Measurements from ENCODE around the gene FCHSD2. TPM values are rescaled to one million over a fixed set of nuclear protein-coding genes. Genes with fewer than 3 reads are reported as not detected.

The FCHSD2 gene
- total RNA-seq, 4 donors from 2014 or later, result 6.7 to 95.7 (median 10.2) TPM

GRCh38 chr11:72844356-72844755 is 297.8 kb downstream of the FCHSD2 start:
- no peaks in the 10 kb centered on the region for H3K27me3 ChIP-seq
- H3K27ac ChIP-seq, result no peak overlapping the region
- peaks cover 0 to 31% (median 0%) of the 10 kb centered on the region in 3 donors for H3K36me3 ChIP-seq
- no peaks in the 10 kb centered on the region for H3K4me1 ChIP-seq
- TF ChIP-seq CTCF (IDR thresholded peaks at IDR 0.05) (no peak), POLR2A (IDR thresholded peaks at IDR 0.05) (no peak)
- no peak overlapping the region for H3K4me3 ChIP-seq
- no peaks in the 10 kb centered on the region for H3K9me3 ChIP-seq
- DNase-seq, result no peak

GRCh38 chr11:72842653-72843330 is 299.3 kb downstream of the FCHSD2 start:
- TF ChIP-seq CTCF (IDR thresholded peaks at IDR 0.05), result no peak
- no peak for TF ChIP-seq POLR2A (IDR thresholded peaks at IDR 0.05)
- Histone ChIP-seq H3K9me3 (no peaks in the 10 kb centered on the region), H3K27me3 (no peaks in the 10 kb centered on the region), H3K36me3 (peaks cover 0 to 31% (median 0%) of the 10 kb centered on the region in 3 donors), H3K27ac (no peak overlapping the region), H3K4me3 (no peak overlapping the region), H3K4me1 (no peaks in the 10 kb centered on the region)
- no peak for DNase-seq

DNA sequence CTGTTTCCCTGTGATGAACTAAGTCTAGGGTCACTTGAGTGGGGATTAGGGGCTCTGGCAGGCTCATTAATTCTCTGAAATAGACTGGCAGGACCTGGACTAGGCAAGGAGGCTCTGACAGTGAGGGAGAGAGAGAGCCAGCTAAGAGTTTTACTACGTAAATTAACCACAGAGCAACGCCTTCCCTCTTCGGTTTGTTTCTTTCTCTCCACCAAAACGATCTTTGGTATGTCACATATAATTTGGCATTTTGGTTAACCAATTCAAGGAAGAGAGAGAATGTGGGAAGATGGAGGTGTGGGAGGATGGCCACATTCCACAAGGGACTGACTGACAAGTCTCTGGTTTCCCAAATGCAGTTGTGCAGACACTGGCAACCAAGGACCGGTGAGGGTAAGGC is 300.0 kb downstream of the FCHSD2 start:
- Histone ChIP-seq H3K4me1 (no peaks in the 10 kb centered on the region), H3K36me3 (peaks cover 0 to 31% (median 0%) of the 10 kb centered on the region in 3 donors), H3K27ac (no peak overlapping the region), H3K4me3 (no peak overlapping the region), H3K27me3 (no peaks in the 10 kb centered on the region), H3K9me3 (no peaks in the 10 kb centered on the region)
- DNase-seq, result no peak
- TF ChIP-seq POLR2A (IDR thresholded peaks at IDR 0.05) (no peak), CTCF (IDR thresholded peaks at IDR 0.05) (no peak)

GRCh38 chr11:72841397-72841796 is 300.7 kb downstream of the FCHSD2 start:
- TF ChIP-seq CTCF (IDR thresholded peaks at IDR 0.05) (no peak), POLR2A (IDR thresholded peaks at IDR 0.05) (no peak)
- Histone ChIP-seq H3K4me1 (no peaks in the 10 kb centered on the region), H3K27me3 (no peaks in the 10 kb centered on the region), H3K36me3 (peaks cover 0 to 31% (median 0%) of the 10 kb centered on the region in 3 donors), H3K27ac (no peak overlapping the region), H3K9me3 (no peaks in the 10 kb centered on the region), H3K4me3 (no peak overlapping the region)
- DNase-seq, result no peak

DNA sequence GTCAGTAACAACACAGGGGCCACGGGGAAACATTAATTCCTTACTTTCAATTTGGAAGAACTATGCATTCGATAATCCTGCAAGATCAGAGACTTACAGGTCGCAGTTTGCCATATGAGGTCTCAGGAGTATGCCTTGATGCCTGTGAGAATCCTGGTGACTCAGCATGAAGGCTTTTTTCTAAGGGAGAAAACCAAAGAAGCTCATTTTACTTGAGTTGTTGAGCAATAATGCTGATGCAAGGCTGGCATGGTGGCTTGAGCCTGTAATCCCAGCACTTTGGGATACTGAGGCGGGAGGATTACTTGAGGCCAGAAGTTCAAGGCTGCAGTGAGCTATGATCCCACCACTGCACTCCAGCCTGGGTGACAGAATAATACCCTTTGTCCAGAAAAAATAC is 301.3 kb downstream of the FCHSD2 start:
- H3K4me1 ChIP-seq, result no peaks in the 10 kb centered on the region
- peaks cover 0 to 31% (median 0%) of the 10 kb centered on the region in 3 donors for H3K36me3 ChIP-seq
- TF ChIP-seq CTCF (IDR thresholded peaks at IDR 0.05) (no peak), POLR2A (IDR thresholded peaks at IDR 0.05) (no peak)
- H3K27me3 ChIP-seq, result no peaks in the 10 kb centered on the region
- no peaks in the 10 kb centered on the region for H3K9me3 ChIP-seq
- no peak overlapping the region for H3K4me3 ChIP-seq
- H3K27ac ChIP-seq, result no peak overlapping the region
- DNase-seq, result no peak
